Upper lobe of left lung (tissue), 4 donors: ENCODE results near the gene TTC28.

Experiments
- EP300 ChIP-seq, 4 donors: sonication (generic); formaldehyde crosslinking; IDR thresholded peaks; one replicate each; pipeline ENCODE4 v1.5.1; 2017; ENCODE audit warnings: antibody characterized with exemption in 4 of 4, control low read depth in 2 of 4
- POLR2A ChIP-seq, 4 donors: fragments of 450-650 bp; IDR thresholded peaks; one replicate each; pipeline ENCODE4 v1.5.1; 2016 to 2017; ENCODE audit warnings: antibody characterized with exemption in 4 of 4, mild to moderate bottlenecking in 2 of 4
- POLR2AphosphoS5 ChIP-seq, 2 donors: sonication (generic); formaldehyde crosslinking; IDR thresholded peaks; one replicate each; pipeline ENCODE4 v1.5.1; 2017; ENCODE audit warnings: antibody characterized with exemption in 2 of 2
- TF ChIP-seq, protein P1 (sequence below), 6 experiments: fragments of 450-650 bp in 4 of 6; fragments of 200-600 bp in 2 of 6; sonication (generic) in 2 of 6; IDR thresholded peaks; one replicate each; pipeline ENCODE4 v1.5.1; 2016 to 2019; ENCODE audit warnings: antibody characterized with exemption in 6 of 6

DNA sequence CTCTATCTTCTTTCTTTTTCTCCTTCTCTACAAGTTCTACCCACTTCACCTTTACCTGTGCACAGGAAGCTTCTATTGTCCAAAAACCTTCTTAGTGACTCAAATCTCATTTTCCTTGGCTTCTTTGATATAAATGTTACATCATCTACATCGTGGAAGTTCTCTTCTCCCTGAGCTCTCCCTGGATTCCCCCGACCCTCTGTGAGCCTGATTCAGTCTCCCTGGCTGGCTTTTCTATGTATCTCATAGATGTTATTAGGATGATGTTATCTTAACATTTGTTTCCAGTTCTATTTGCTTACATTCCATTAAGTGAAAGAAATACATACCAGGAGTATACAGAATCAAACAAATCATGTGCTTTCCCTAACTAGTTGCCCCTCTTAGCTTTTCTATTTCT lies 524.8 kb downstream of the TTC28 start:
- no peak for TF ChIP-seq POLR2AphosphoS5 (IDR thresholded peaks at IDR 0.05)
- TF ChIP-seq EP300 (IDR thresholded peaks at IDR 0.05) = no peak
- TF ChIP-seq, protein P1, sequence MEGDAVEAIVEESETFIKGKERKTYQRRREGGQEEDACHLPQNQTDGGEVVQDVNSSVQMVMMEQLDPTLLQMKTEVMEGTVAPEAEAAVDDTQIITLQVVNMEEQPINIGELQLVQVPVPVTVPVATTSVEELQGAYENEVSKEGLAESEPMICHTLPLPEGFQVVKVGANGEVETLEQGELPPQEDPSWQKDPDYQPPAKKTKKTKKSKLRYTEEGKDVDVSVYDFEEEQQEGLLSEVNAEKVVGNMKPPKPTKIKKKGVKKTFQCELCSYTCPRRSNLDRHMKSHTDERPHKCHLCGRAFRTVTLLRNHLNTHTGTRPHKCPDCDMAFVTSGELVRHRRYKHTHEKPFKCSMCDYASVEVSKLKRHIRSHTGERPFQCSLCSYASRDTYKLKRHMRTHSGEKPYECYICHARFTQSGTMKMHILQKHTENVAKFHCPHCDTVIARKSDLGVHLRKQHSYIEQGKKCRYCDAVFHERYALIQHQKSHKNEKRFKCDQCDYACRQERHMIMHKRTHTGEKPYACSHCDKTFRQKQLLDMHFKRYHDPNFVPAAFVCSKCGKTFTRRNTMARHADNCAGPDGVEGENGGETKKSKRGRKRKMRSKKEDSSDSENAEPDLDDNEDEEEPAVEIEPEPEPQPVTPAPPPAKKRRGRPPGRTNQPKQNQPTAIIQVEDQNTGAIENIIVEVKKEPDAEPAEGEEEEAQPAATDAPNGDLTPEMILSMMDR (IDR thresholded peaks at IDR 0.05) = no peak
- TF ChIP-seq POLR2A (IDR thresholded peaks at IDR 0.05) = no peak
